Esophagus muscularis mucosa (tissue), 4 donors: ENCODE data around the gene ZNF81.

Experiments
- CTCF ChIP-seq, 3 experiments: fragments of 200-600 bp in 2 of 3; fragments of 450-650 bp in 1 of 3; sonication (generic) in 2 of 3; IDR thresholded peaks; one replicate each; pipeline ENCODE4 v1.5.1; 2017 to 2019; ENCODE audit warnings: antibody characterized with exemption in 3 of 3, mild to moderate bottlenecking in 2 of 3, moderate library complexity in 1 of 3
- EP300 ChIP-seq: sonication (generic); formaldehyde crosslinking; IDR thresholded peaks from one replicate; pipeline ENCODE4 v1.6.1; 2017; ENCODE audit warnings: antibody characterized with exemption
- POLR2A ChIP-seq: fragments of 450-650 bp; IDR thresholded peaks from one replicate; pipeline ENCODE4 v1.6.1; 2017; ENCODE audit warnings: antibody characterized with exemption, moderate library complexity, mild to moderate bottlenecking, low read depth

- TF ChIP-seq CTCF (IDR thresholded peaks at IDR 0.05) (no peak), POLR2A (no peak), EP300 (no peak)
Observed at GRCh38 chrX:47936224-47936939, 99.7 kb downstream of the ZNF81 start.
